Esophagus muscularis mucosa (tissue), 4 donors: ENCODE data around the gene KIF3A. TPM values are rescaled to one million over a fixed set of nuclear protein-coding genes. Genes with fewer than 3 reads are reported as not detected.

Experiments
- DNase-seq: peaks from one replicate; pipeline ENCODE4 v3.0.0-alpha.2; 2017; ENCODE audit errors: extremely low spot score
- H3K27ac ChIP-seq, 4 donors: fragments of 200-600 bp; sonication (generic); replicated peaks in 1 of 4; 1 replicate in 3 of 4; 2 replicates in 1 of 4; pipeline ENCODE4 v1.5.1; 2016 to 2019; ENCODE audit warnings: mild to moderate bottlenecking in 1 of 4
- H3K27me3 ChIP-seq, 4 donors: fragments of 200-600 bp; sonication (generic); one replicate each; pipeline versions ENCODE4 v1.5.1 to v1.6.0; 2016 to 2019
- H3K36me3 ChIP-seq, 4 donors: fragments of 200-600 bp; sonication (generic); one replicate each; pipeline ENCODE4 v1.5.1; 2016 to 2019
- H3K4me1 ChIP-seq, 4 donors: fragments of 200-600 bp; sonication (generic); one replicate each; pipeline ENCODE4 v1.5.1; 2016 to 2019
- H3K4me3 ChIP-seq, 4 donors: fragments of 200-600 bp; sonication (generic); 1 replicate in 2 of 4; 2 replicates in 2 of 4; pipeline ENCODE4 v1.5.1; 2016 to 2019; ENCODE audit warnings: mild to moderate bottlenecking in 4 of 4, moderate library complexity in 1 of 4
- H3K9me3 ChIP-seq, 4 donors: fragments of 200-600 bp; sonication (generic); 1 replicate in 3 of 4; 2 replicates in 1 of 4; pipeline ENCODE4 v1.5.1; 2016 to 2019
- CTCF ChIP-seq, 3 experiments: fragments of 200-600 bp in 2 of 3; fragments of 450-650 bp in 1 of 3; sonication (generic) in 2 of 3; IDR thresholded peaks; one replicate each; pipeline ENCODE4 v1.5.1; 2017 to 2019; ENCODE audit warnings: antibody characterized with exemption in 3 of 3, mild to moderate bottlenecking in 2 of 3, moderate library complexity in 1 of 3
- EP300 ChIP-seq: sonication (generic); formaldehyde crosslinking; IDR thresholded peaks from one replicate; pipeline ENCODE4 v1.6.1; 2017; ENCODE audit warnings: antibody characterized with exemption
- POLR2A ChIP-seq: fragments of 450-650 bp; IDR thresholded peaks from one replicate; pipeline ENCODE4 v1.6.1; 2017; ENCODE audit warnings: antibody characterized with exemption, moderate library complexity, mild to moderate bottlenecking, low read depth
- POLR2AphosphoS5 ChIP-seq, 2 donors: sonication (generic); formaldehyde crosslinking; IDR thresholded peaks; one replicate each; pipeline ENCODE4 v1.6.1; 2017; ENCODE audit warnings: antibody characterized with exemption in 2 of 2
- WGBS: methylation state at CpG from one replicate; pipeline ENCODE4 v1.1.5; 2018; 5-methylcytosine and 5-hydroxymethylcytosine counted together
- intact Hi-C: fragments of 100-400 bp; cut with DNase I; formaldehyde crosslinking; loops from one replicate; pipeline ENCODE4 v1.15.1; 2023
- total RNA-seq, 4 donors: library from RNA; depleted of rRNA; stranded (reverse); fragments of >200 nt; gene quantifications; one replicate each; pipeline versions ENCODE4 v1.1.0 to v1.2.1, GENCODE V29; 2016

KIF3A gene
- total RNA-seq, 4 donors from 2014 or later = 5.5 to 9.6 (median 8.3) TPM

- no peaks in the 10 kb centered on the region for H3K9me3 ChIP-seq
- H3K4me3 ChIP-seq = no peak overlapping the region
- peaks cover 52 to 77% (median 69%) of the 10 kb centered on the region in 4 donors for H3K4me1 ChIP-seq
- no peaks in the 10 kb centered on the region for H3K36me3 ChIP-seq
- TF ChIP-seq CTCF (IDR thresholded peaks at IDR 0.05) = no peak
- TF ChIP-seq POLR2AphosphoS5 (IDR thresholded peaks at IDR 0.05) = no peak
- TF ChIP-seq POLR2A = no peak
- no peak for TF ChIP-seq EP300
- peak overlapping the region; percentile 79 to 88 (median 84) for H3K27ac ChIP-seq
- intact Hi-C loops = loop anchor here (5.0 kb wide), 2 partner anchors 38 to 47 kb away; partner anchors contain the start of gene KIF3A
- no peak for DNase-seq
- H3K27me3 ChIP-seq = no peaks in the 10 kb centered on the region
- 89% methylated on average over 5 of the region's 5 CpGs for WGBS
Observed at GRCh38 chr5:132774896-132775295, 37.5 kb upstream of the KIF3A start.

GRCh38 chr5:132774406-132774805 is 37.1 kb upstream of the KIF3A start:
- peaks cover 52 to 77% (median 69%) of the 10 kb centered on the region in 4 donors for H3K4me1 ChIP-seq
- H3K9me3 ChIP-seq = no peaks in the 10 kb centered on the region
- no CpG with 5 or more reads among the region's 3 CpGs for WGBS
- H3K4me3 ChIP-seq = no peak overlapping the region
- TF ChIP-seq EP300 (no peak), POLR2A (no peak), CTCF (IDR thresholded peaks at IDR 0.05) (no peak), POLR2AphosphoS5 (IDR thresholded peaks at IDR 0.05) (no peak)
- intact Hi-C loops = no loop called here
- H3K27me3 ChIP-seq = no peaks in the 10 kb centered on the region
- H3K36me3 ChIP-seq = no peaks in the 10 kb centered on the region
- no peak for DNase-seq
- H3K27ac ChIP-seq = peak overlapping the region; percentile 29 to 88 (median 82)

GRCh38 chr5:132773601-132774355 is 36.4 kb upstream of the KIF3A start:
- Histone ChIP-seq H3K27me3 (no peaks in the 10 kb centered on the region), H3K9me3 (no peaks in the 10 kb centered on the region), H3K4me1 (peaks cover 55 to 81% (median 75%) of the 10 kb centered on the region in 4 donors), H3K27ac (peak overlapping the region in 3 of 4 donors; percentile 29 to 88 (median 84)), H3K4me3 (no peak overlapping the region), H3K36me3 (no peaks in the 10 kb centered on the region)
- TF ChIP-seq EP300 (no peak), POLR2A (no peak), POLR2AphosphoS5 (IDR thresholded peaks at IDR 0.05) (no peak), CTCF (IDR thresholded peaks at IDR 0.05) (no peak)
- DNase-seq = no peak
- intact Hi-C loops = no loop called here
- 83% methylated on average over 5 of the region's 12 CpGs for WGBS

GRCh38 chr5:132773114-132773513 is 35.8 kb upstream of the KIF3A start:
- no peaks in the 10 kb centered on the region for H3K27me3 ChIP-seq
- H3K4me1 ChIP-seq = peaks cover 61 to 83% (median 78%) of the 10 kb centered on the region in 4 donors
- intact Hi-C loops = no loop called here
- 85% methylated on average over 5 of the region's 5 CpGs for WGBS
- H3K9me3 ChIP-seq = no peaks in the 10 kb centered on the region
- no peak for DNase-seq
- TF ChIP-seq POLR2A (no peak), CTCF (IDR thresholded peaks at IDR 0.05) (no peak), EP300 (no peak), POLR2AphosphoS5 (IDR thresholded peaks at IDR 0.05) (no peak)
- H3K27ac ChIP-seq = peak overlapping the region in 1 of 4 donors; percentile 67
- no peak overlapping the region for H3K4me3 ChIP-seq
- no peaks in the 10 kb centered on the region for H3K36me3 ChIP-seq
